Lung (tissue), 12 donors: ENCODE measurements around the gene MRPS2. TPM values are rescaled to one million over a fixed set of nuclear protein-coding genes. Genes with fewer than 3 reads are reported as not detected.

Experiments
- ATAC-seq: fragments of 200-7000 bp; cut with Tn5 transposase; one replicate; pipeline ENCODE4 v1.9.1; 2020; ENCODE audit warnings: moderate number of reproducible peaks; ENCODE audit not compliant: insufficient read depth, low FRiP score
- DNase-seq, 3 donors: peaks; one replicate each; pipeline ENCODE4 v3.0.0-alpha.2; 2013 to 2017
- H3K27ac ChIP-seq, 2 donors: one replicate each; pipeline ENCODE4 v1.5.1; 2013; ENCODE audit warnings: mild to moderate bottlenecking in 2 of 2, moderate library complexity in 2 of 2, control low read depth in 1 of 2, inconsistent platforms in 1 of 2, low read depth in 1 of 2, low read length in 1 of 2
- H3K27me3 ChIP-seq, 3 donors: one replicate each; pipeline ENCODE4 v1.5.1; 2013; ENCODE audit warnings: low read length in 2 of 3; ENCODE audit not compliant: control insufficient read depth in 3 of 3, insufficient read depth in 3 of 3
- H3K36me3 ChIP-seq, 4 donors: one replicate each; pipeline ENCODE4 v1.5.1; 2013; ENCODE audit warnings: low read length in 4 of 4, mild to moderate bottlenecking in 1 of 4, moderate library complexity in 1 of 4; ENCODE audit not compliant: control insufficient read depth in 4 of 4, insufficient read depth in 4 of 4
- H3K4me1 ChIP-seq, 5 donors: one replicate each; pipeline ENCODE4 v1.5.1; 2013; ENCODE audit warnings: low read length in 5 of 5, mild to moderate bottlenecking in 2 of 5, moderate library complexity in 1 of 5; ENCODE audit not compliant: control insufficient read depth in 5 of 5, insufficient read depth in 5 of 5
- H3K4me3 ChIP-seq: one replicate; pipeline ENCODE4 v1.5.1; 2013; ENCODE audit warnings: mild to moderate bottlenecking, control low read depth, moderate library complexity
- H3K9ac ChIP-seq, 2 donors: one replicate each; pipeline ENCODE4 v1.5.1; 2013; ENCODE audit warnings: low read length in 2 of 2, control low read depth in 1 of 2; ENCODE audit not compliant: insufficient read depth in 1 of 2
- H3K9me3 ChIP-seq, 4 donors: one replicate each; pipeline ENCODE4 v1.5.1; 2013; ENCODE audit warnings: low read length in 3 of 4, mild to moderate bottlenecking in 1 of 4, moderate library complexity in 1 of 4; ENCODE audit not compliant: control insufficient read depth in 4 of 4, insufficient read depth in 3 of 4
- CTCF ChIP-seq: IDR thresholded peaks from 2 replicates; pipeline ENCODE4 v1.5.1; 2012; ENCODE audit warnings: mild to moderate bottlenecking; ENCODE audit errors: control extremely low read depth, extremely low read depth
- WGBS, 2 donors: extraction: QIAGEN DNeasy Blood & Tissue Kit; methylation state at CpG; one replicate each; pipeline ENCODE4 v1.1.7; 2013; 5-methylcytosine and 5-hydroxymethylcytosine counted together
- polyA plus RNA-seq, 2 donors: library from polyadenylated mRNA; stranded (reverse); fragments of 200-250 nt; gene quantifications; one replicate each; pipeline ENCODE4 v1.2.1, GENCODE V29; 2013
- total RNA-seq, 2 donors: library from RNA; depleted of rRNA in 1 of 2; stranded (reverse); fragments of >200 nt in 1 of 2; gene quantifications; one replicate each; pipeline ENCODE4 v1.2.1, GENCODE V29; 2014 to 2021
- donor health status: control.
- donor health status: control.
- donor health status: Bipolar disorder and iron deficiency.
- donor health status: healthy.
- donor health status: DM: yes; HTN: yes; CAD: no.

MRPS2 gene
- total and polyA plus RNA-seq, 4 donors = 18.2 to 42.0 (median 31.8) TPM

GRCh38 chr9:135523521-135524129 lies 23.1 kb downstream of the MRPS2 start:
- H3K4me3 ChIP-seq = no peak overlapping the region
- H3K4me1 ChIP-seq = no peaks in the 10 kb centered on the region
- peaks cover 0 to 2% (median 0%) of the 10 kb centered on the region in 4 donors for H3K9me3 ChIP-seq
- DNase-seq (no peak), ATAC-seq (no peak)
- H3K27ac ChIP-seq = no peak overlapping the region
- no peaks in the 10 kb centered on the region for H3K36me3 ChIP-seq
- no peak overlapping the region for H3K9ac ChIP-seq
- peaks cover 0 to 4% (median 0%) of the 10 kb centered on the region in 3 donors for H3K27me3 ChIP-seq
- WGBS, 2 donors = 72 to 86% methylated on average over 21 of the region's 21 CpGs
- TF ChIP-seq CTCF = no peak

- ATAC-seq (no peak), DNase-seq (no peak)
- peaks cover 0 to 4% (median 0%) of the 10 kb centered on the region in 3 donors for H3K27me3 ChIP-seq
- no peaks in the 10 kb centered on the region for H3K36me3 ChIP-seq
- no peak for TF ChIP-seq CTCF
- no peak overlapping the region for H3K9ac ChIP-seq
- WGBS, 2 donors = 66 to 85% methylated on average over 26 to 27 of the region's 27 CpGs
- H3K9me3 ChIP-seq = peaks cover 0 to 2% (median 0%) of the 10 kb centered on the region in 4 donors
- H3K4me1 ChIP-seq = no peaks in the 10 kb centered on the region
- H3K4me3 ChIP-seq = no peak overlapping the region
- no peak overlapping the region for H3K27ac ChIP-seq
Observed at GRCh38 chr9:135524130-135524861, 23.8 kb downstream of the MRPS2 start.

GRCh38 chr9:135525241-135526088 lies 25.0 kb downstream of the MRPS2 start:
- no peak overlapping the region for H3K27ac ChIP-seq
- WGBS, 2 donors = 83 to 91% methylated on average over 31 of the region's 31 CpGs
- no peak for DNase-seq
- H3K36me3 ChIP-seq = no peaks in the 10 kb centered on the region
- H3K9me3 ChIP-seq = no peaks in the 10 kb centered on the region
- H3K27me3 ChIP-seq = no peaks in the 10 kb centered on the region
- no peak for TF ChIP-seq CTCF
- no peak for ATAC-seq
- no peak overlapping the region for H3K9ac ChIP-seq
- H3K4me1 ChIP-seq = no peaks in the 10 kb centered on the region
- no peak overlapping the region for H3K4me3 ChIP-seq
